ENCODE measurements around the gene KIAA1549. TPM values are rescaled to one million over a fixed set of nuclear protein-coding genes. Genes with fewer than 3 reads are reported as not detected.

Gene KIAA1549
- total RNA-seq, 4 donors from 2014 or later = 0.93 to 3.8 (median 2.0) TPM

DNA sequence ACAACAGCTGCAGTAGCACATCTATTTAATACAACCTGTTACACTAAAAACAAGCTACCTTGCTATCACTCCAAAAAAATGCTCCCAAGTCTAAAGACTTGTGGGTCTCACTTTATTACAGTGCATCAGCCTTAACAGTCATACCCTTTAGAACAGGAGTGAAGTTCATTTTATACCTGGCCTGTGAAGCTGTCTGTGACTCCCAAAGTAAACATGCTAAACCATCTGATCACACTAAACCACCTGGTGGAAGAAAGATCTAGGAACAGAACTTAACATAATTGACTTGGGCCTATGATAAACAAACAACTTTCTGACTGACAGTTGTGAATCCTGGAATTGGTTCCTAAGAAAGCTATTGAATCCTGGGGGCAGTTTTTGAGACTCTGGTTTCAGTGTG, 102.3 kb downstream of the KIAA1549 start:
- no peak overlapping the region for H3K27ac ChIP-seq
- no peak overlapping the region for H3K4me3 ChIP-seq
- H3K4me1 ChIP-seq = no peaks in the 10 kb centered on the region
- no peaks in the 10 kb centered on the region for H3K9me3 ChIP-seq
- TF ChIP-seq POLR2A (IDR thresholded peaks at IDR 0.05) (no peak), POLR2AphosphoS5 (IDR thresholded peaks at IDR 0.05) (no peak), EP300 (IDR thresholded peaks at IDR 0.05) (no peak), CTCF (IDR thresholded peaks at IDR 0.05) (no peak)
- H3K36me3 ChIP-seq = peaks cover 0 to 22% of the 10 kb centered on the region in 2 donors
- ATAC-seq = no peak
- no peaks in the 10 kb centered on the region for H3K27me3 ChIP-seq

GRCh38 chr7:138878051-138878450, 103.1 kb downstream of the KIAA1549 start:
- WGBS, 2 donors (ENCODE audit: low coverage in 1 of 2) = 86 to 91% methylated on average over 7 of the region's 7 CpGs
- ATAC-seq = no peak

DNA sequence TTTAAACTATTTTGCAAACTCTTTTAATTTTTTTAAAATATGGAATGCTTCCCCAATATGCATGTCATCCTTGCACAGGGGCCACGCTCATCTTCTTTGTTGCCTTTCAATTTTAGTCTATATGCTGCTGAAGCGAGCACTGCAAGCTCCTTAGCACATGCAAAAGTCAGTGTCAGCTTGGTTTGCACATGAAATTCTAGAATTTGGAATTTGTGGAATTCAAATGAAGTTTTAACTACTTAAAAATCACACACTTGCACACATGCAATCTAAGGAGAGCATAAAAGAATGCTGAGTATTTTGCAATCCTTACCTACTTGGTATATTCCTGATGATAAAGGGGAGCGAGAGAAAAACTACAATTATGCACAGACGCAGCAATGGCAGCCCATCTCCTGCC, 104.9 kb downstream of the KIAA1549 start:
- no peaks in the 10 kb centered on the region for H3K9me3 ChIP-seq
- no peaks in the 10 kb centered on the region for H3K4me1 ChIP-seq
- 83 to 98% methylated on average over 4 of the region's 4 CpGs for WGBS, 2 donors (ENCODE audit: low coverage in 1 of 2)
- no peak overlapping the region for H3K4me3 ChIP-seq
- TF ChIP-seq CTCF (IDR thresholded peaks at IDR 0.05) = no peak
- no peak for TF ChIP-seq EP300 (IDR thresholded peaks at IDR 0.05)
- TF ChIP-seq POLR2AphosphoS5 (IDR thresholded peaks at IDR 0.05) = no peak
- no peak for TF ChIP-seq POLR2A (IDR thresholded peaks at IDR 0.05)
- H3K36me3 ChIP-seq = peaks cover 0 to 22% of the 10 kb centered on the region in 2 donors
- H3K27ac ChIP-seq = no peak overlapping the region
- ATAC-seq = no peak
- H3K27me3 ChIP-seq = no peaks in the 10 kb centered on the region

More at GRCh38 chr7:138878051-138878450, 103.1 kb downstream of the KIAA1549 start:
- peaks cover 0 to 22% of the 10 kb centered on the region in 2 donors for H3K36me3 ChIP-seq
- H3K4me1 ChIP-seq = no peaks in the 10 kb centered on the region
- H3K9me3 ChIP-seq = no peaks in the 10 kb centered on the region
- TF ChIP-seq POLR2AphosphoS5 (IDR thresholded peaks at IDR 0.05) (no peak), POLR2A (IDR thresholded peaks at IDR 0.05) (no peak), CTCF (IDR thresholded peaks at IDR 0.05) (no peak), EP300 (IDR thresholded peaks at IDR 0.05) (no peak)
- H3K4me3 ChIP-seq = no peak overlapping the region
- no peaks in the 10 kb centered on the region for H3K27me3 ChIP-seq
- no peak overlapping the region for H3K27ac ChIP-seq

- ATAC-seq = no peak
- 84 to 91% methylated on average over 9 of the region's 9 CpGs for WGBS, 2 donors (ENCODE audit: low coverage in 1 of 2)
- H3K9me3 ChIP-seq = no peaks in the 10 kb centered on the region
Observed at GRCh38 chr7:138875794-138876193, 105.4 kb downstream of the KIAA1549 start.

More at GRCh38 chr7:138875794-138876193, 105.4 kb downstream of the KIAA1549 start:
- Histone ChIP-seq H3K27me3 (no peaks in the 10 kb centered on the region), H3K4me1 (no peaks in the 10 kb centered on the region), H3K36me3 (peaks cover 0 to 20% of the 10 kb centered on the region in 2 donors), H3K27ac (no peak overlapping the region), H3K4me3 (no peak overlapping the region)
- TF ChIP-seq POLR2A (IDR thresholded peaks at IDR 0.05) (no peak), CTCF (IDR thresholded peaks at IDR 0.05) (no peak), EP300 (IDR thresholded peaks at IDR 0.05) (no peak), POLR2AphosphoS5 (IDR thresholded peaks at IDR 0.05) (no peak)

Data from gastroesophageal sphincter (tissue), 4 donors.